GM23338 (cell line): ENCODE measurements around the gene ARMC5. TPM values are rescaled to one million over a fixed set of nuclear protein-coding genes. Genes with fewer than 3 reads are reported as not detected.

Experiments used
- EZH2 ChIP-seq: fragments of 200-600 bp; sonication (generic); IDR thresholded peaks from one replicate; pipeline ENCODE4 v1.8.0; 2017; ENCODE audit warnings: antibody characterized with exemption, mild to moderate bottlenecking, low read depth; ENCODE audit not compliant: unreplicated experiment
- EZH2phosphoT487 ChIP-seq: fragments of 200-600 bp; sonication (generic); IDR thresholded peaks from one replicate; pipeline ENCODE4 v1.8.1; 2018; ENCODE audit warnings: antibody characterized with exemption; ENCODE audit not compliant: unreplicated experiment
- JUNB ChIP-seq: IDR thresholded peaks from one replicate; pipeline ENCODE4 v1.6.1; 2016; ENCODE audit warnings: antibody characterized with exemption; ENCODE audit not compliant: unreplicated experiment
- NANOG ChIP-seq: IDR thresholded peaks from 2 replicates; pipeline ENCODE4 v1.6.1; 2016; ENCODE audit warnings: antibody characterized with exemption, borderline replicate concordance
- POLR2AphosphoS5 ChIP-seq: IDR thresholded peaks from 2 replicates; pipeline ENCODE4 v1.6.1; 2016; ENCODE audit warnings: antibody characterized with exemption, low read depth
- STAT1 ChIP-seq: IDR thresholded peaks from one replicate; pipeline ENCODE4 v1.6.1; 2016; ENCODE audit warnings: antibody characterized with exemption; ENCODE audit not compliant: unreplicated experiment
- ZNF114 ChIP-seq: fragments of 250-450 bp; sonication (Bioruptor Pico); IDR thresholded peaks from 2 replicates; pipeline ENCODE4 v1.5.0; 2020; ENCODE audit warnings: mild to moderate bottlenecking, moderate library complexity
- polyA plus RNA-seq: library from polyadenylated mRNA; unstranded; fragments of >200 nt; fragmentation: Nextera tagmentation; extraction: Ambion mirVana; gene quantifications from 2 replicates; pipeline ENCODE4 v1.2.1, GENCODE V29; 2016
- total RNA-seq: library from RNA; depleted of rRNA; stranded (reverse); fragments of >200 nt; shearing (Covaris generic); gene quantifications from 2 replicates; pipeline ENCODE4 v1.2.3, GENCODE V29; 2014
- TF ChIP-seq, protein P1 (sequence below): fragments of 250-450 bp; sonication (Bioruptor Pico); IDR thresholded peaks from 2 replicates; pipeline ENCODE4 v1.5.0; 2020; ENCODE audit warnings: mild to moderate bottlenecking, moderate library complexity
- TF ChIP-seq, protein P2 (sequence below): IDR thresholded peaks from 2 replicates; pipeline ENCODE4 v1.6.1; 2016; ENCODE audit warnings: antibody characterized with exemption
- TF ChIP-seq, protein P3 (sequence below), 2 experiments: fragments of 200-600 bp in 1 of 2; sonication (generic) in 1 of 2; conservative IDR thresholded peaks; 2 replicates each; pipeline versions ENCODE4 v1.5.1 to v1.6.1; 2016 to 2017; ENCODE audit warnings: antibody characterized with exemption in 2 of 2, low read depth in 2 of 2, mild to moderate bottlenecking in 2 of 2, moderate library complexity in 1 of 2

Gene ARMC5
- total and polyA plus RNA-seq, 2 experiments from 2014 or later = 5.9 to 11.3 TPM

DNA sequence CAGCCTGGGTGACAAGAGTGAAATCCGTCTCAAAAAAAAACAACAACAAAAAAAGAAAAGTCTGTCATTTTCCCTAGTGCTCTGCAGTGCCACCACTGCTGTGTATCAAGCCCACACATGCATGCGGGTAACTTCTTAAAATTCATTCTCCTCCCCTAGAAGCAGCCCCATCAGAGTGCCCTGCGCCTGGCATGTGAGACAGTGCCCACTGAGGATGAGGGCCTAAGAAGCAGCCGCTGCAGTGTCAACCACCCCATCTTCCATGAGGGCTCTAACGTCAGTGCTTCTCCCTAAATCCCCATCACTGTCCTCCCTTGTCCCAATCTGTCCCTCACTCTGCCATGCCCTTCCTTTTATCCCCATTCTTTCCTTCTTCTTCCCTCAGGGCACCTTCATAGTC is 41.4 kb upstream of the ARMC5 start (continued):
- TF ChIP-seq, protein P1, sequence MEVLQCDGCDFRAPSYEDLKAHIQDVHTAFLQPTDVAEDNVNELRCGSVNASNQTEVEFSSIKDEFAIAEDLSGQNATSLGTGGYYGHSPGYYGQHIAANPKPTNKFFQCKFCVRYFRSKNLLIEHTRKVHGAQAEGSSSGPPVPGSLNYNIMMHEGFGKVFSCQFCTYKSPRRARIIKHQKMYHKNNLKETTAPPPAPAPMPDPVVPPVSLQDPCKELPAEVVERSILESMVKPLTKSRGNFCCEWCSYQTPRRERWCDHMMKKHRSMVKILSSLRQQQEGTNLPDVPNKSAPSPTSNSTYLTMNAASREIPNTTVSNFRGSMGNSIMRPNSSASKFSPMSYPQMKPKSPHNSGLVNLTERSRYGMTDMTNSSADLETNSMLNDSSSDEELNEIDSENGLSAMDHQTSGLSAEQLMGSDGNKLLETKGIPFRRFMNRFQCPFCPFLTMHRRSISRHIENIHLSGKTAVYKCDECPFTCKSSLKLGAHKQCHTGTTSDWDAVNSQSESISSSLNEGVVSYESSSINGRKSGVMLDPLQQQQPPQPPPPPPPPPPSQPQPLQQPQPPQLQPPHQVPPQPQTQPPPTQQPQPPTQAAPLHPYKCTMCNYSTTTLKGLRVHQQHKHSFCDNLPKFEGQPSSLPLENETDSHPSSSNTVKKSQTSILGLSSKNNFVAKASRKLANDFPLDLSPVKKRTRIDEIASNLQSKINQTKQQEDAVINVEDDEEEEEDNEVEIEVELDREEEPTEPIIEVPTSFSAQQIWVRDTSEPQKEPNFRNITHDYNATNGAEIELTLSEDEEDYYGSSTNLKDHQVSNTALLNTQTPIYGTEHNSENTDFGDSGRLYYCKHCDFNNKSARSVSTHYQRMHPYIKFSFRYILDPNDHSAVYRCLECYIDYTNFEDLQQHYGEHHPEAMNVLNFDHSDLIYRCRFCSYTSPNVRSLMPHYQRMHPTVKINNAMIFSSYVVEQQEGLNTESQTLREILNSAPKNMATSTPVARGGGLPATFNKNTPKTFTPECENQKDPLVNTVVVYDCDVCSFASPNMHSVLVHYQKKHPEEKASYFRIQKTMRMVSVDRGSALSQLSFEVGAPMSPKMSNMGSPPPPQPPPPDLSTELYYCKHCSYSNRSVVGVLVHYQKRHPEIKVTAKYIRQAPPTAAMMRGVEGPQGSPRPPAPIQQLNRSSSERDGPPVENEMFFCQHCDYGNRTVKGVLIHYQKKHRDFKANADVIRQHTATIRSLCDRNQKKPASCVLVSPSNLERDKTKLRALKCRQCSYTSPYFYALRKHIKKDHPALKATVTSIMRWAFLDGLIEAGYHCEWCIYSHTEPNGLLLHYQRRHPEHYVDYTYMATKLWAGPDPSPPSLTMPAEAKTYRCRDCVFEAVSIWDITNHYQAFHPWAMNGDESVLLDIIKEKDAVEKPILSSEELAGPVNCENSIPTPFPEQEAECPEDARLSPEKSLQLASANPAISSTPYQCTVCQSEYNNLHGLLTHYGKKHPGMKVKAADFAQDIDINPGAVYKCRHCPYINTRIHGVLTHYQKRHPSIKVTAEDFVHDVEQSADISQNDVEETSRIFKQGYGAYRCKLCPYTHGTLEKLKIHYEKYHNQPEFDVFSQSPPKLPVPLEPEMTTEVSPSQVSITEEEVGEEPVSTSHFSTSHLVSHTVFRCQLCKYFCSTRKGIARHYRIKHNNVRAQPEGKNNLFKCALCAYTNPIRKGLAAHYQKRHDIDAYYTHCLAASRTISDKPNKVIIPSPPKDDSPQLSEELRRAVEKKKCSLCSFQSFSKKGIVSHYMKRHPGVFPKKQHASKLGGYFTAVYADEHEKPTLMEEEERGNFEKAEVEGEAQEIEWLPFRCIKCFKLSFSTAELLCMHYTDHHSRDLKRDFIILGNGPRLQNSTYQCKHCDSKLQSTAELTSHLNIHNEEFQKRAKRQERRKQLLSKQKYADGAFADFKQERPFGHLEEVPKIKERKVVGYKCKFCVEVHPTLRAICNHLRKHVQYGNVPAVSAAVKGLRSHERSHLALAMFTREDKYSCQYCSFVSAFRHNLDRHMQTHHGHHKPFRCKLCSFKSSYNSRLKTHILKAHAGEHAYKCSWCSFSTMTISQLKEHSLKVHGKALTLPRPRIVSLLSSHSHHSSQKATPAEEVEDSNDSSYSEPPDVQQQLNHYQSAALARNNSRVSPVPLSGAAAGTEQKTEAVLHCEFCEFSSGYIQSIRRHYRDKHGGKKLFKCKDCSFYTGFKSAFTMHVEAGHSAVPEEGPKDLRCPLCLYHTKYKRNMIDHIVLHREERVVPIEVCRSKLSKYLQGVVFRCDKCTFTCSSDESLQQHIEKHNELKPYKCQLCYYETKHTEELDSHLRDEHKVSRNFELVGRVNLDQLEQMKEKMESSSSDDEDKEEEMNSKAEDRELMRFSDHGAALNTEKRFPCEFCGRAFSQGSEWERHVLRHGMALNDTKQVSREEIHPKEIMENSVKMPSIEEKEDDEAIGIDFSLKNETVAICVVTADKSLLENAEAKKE (CRISPR knock-in tag) = no peak
- TF ChIP-seq NANOG (no peak), EZH2phosphoT487 (no peak), POLR2AphosphoS5 (no peak), STAT1 (no peak), EZH2 (no peak), ZNF114 (CRISPR knock-in tag) (no peak), JUNB (no peak)
- TF ChIP-seq, protein P2, sequence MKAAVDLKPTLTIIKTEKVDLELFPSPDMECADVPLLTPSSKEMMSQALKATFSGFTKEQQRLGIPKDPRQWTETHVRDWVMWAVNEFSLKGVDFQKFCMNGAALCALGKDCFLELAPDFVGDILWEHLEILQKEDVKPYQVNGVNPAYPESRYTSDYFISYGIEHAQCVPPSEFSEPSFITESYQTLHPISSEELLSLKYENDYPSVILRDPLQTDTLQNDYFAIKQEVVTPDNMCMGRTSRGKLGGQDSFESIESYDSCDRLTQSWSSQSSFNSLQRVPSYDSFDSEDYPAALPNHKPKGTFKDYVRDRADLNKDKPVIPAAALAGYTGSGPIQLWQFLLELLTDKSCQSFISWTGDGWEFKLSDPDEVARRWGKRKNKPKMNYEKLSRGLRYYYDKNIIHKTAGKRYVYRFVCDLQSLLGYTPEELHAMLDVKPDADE = no peak
- TF ChIP-seq, protein P3, sequence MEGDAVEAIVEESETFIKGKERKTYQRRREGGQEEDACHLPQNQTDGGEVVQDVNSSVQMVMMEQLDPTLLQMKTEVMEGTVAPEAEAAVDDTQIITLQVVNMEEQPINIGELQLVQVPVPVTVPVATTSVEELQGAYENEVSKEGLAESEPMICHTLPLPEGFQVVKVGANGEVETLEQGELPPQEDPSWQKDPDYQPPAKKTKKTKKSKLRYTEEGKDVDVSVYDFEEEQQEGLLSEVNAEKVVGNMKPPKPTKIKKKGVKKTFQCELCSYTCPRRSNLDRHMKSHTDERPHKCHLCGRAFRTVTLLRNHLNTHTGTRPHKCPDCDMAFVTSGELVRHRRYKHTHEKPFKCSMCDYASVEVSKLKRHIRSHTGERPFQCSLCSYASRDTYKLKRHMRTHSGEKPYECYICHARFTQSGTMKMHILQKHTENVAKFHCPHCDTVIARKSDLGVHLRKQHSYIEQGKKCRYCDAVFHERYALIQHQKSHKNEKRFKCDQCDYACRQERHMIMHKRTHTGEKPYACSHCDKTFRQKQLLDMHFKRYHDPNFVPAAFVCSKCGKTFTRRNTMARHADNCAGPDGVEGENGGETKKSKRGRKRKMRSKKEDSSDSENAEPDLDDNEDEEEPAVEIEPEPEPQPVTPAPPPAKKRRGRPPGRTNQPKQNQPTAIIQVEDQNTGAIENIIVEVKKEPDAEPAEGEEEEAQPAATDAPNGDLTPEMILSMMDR (conservative IDR thresholded peaks at IDR 0.05; ENCODE audit: low read depth in 2 of 2) = no peak
